ENCODE results near the gene CABP4.

CABP4 gene

DNA sequence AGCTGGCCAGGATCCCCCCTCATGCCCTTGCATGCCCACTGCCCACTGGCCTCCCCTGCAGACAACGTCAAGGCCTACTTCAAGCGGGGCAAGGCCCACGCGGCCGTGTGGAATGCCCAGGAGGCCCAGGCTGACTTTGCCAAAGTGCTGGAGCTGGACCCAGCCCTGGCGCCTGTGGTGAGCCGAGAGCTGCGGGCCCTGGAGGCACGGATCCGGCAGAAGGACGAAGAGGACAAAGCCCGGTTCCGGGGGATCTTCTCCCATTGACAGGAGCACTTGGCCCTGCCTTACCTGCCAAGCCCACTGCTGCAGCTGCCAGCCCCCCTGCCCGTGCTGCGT, 35.5 kb downstream of the CABP4 start:
- Histone ChIP-seq H3K4me2 (ENCODE audit: low read length) (no peak overlapping the region), H3K9ac (ENCODE audit: low read depth, low read length) (no peak overlapping the region), H3K36me3 (ENCODE audit: insufficient read depth, low read length) (peaks cover 37% of the 10 kb centered on the region), H3K4me1 (ENCODE audit: control insufficient read depth, insufficient read depth, low read length) (no peaks in the 10 kb centered on the region), H3K27me3 (ENCODE audit: control insufficient read depth, insufficient read depth, low read length) (no peaks in the 10 kb centered on the region), H3K9me3 (replicated peaks; ENCODE audit: low read length) (no peaks in the 10 kb centered on the region), H3K4me3 (ENCODE audit: low read length) (no peak overlapping the region)

DNA sequence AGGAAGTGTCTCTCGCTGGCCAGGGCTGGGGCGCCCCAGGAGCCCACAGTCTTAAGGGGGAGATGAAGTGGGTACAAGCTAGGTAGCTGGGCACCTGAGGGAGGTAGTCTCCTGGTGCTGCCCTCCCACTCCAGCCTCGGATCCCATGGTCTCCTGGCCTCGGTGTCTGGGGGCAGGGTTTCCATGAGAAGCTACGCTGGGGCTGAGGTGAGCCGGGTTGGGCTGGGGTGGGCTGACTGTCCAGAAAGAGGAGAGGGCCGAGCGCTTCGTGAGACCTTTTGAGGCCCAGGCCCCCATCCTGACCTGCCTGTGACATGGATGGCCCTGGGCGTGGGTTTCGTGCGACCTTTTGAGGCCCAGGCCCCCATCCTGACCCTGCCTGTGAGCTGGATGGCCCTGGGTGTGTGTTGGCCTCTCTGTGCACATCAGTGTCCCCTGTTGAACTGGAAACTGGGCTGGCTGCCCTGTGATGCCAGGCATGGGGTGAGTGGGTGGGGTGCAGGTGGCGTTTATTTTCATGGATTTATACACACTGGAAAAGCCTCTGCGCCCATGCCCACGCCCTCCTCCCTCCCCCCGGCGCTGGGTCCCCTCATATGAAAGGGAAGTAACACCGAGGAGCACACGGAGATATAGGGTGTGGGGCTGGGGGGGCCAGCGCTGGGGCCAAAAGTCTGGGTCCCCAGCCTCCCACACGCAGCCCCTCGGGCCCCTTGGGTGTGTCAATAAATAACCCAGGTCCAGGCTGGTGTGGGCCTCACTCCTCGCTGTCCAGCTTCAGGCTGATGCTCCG, 36.3 kb downstream of the CABP4 start:
- H3K36me3 ChIP-seq (ENCODE audit: insufficient read depth, low read length): peaks cover 38% of the 10 kb centered on the region
- H3K4me2 ChIP-seq (ENCODE audit: low read length): no peak overlapping the region
- H3K9ac ChIP-seq (ENCODE audit: low read depth, low read length): no peak overlapping the region
- H3K27me3 ChIP-seq (ENCODE audit: control insufficient read depth, insufficient read depth, low read length): no peaks in the 10 kb centered on the region
- no peaks in the 10 kb centered on the region for H3K4me1 ChIP-seq (ENCODE audit: control insufficient read depth, insufficient read depth, low read length)
- H3K4me3 ChIP-seq (ENCODE audit: low read length): no peak overlapping the region
- H3K9me3 ChIP-seq (replicated peaks; ENCODE audit: low read length): no peaks in the 10 kb centered on the region

DNA sequence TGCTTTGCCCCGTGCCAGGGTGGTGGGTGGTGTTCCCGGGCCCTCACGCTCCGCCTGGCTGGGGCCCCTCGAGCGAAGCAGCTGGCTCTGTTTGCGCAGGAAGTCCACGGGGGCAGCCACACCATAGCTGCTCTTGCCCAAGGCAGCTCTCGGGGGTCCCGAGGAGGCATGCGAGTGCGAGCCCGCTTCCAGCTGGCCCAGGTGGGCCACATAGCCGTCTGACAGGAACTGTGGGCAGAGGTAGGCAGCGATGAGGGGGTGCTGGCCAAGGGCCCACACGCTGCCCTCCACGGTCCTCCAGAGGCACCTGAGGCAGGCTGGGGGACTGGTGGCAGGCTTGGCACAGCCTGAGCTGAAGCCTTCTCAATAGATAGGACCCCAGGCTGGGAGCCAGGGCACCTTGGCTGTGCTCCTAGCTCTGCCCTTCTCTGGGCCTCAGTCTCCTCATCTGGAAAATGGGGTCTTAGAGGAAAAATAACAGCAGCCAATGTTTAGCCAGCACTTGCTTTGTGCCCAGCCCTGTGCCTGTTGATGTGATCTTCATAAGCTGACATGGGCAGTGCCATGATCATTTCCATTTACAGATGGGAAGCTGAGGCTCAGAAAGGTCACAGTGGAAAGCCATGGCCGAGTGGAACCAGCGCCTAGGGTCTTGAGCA, 37.0 kb downstream of the CABP4 start:
- H3K4me2 ChIP-seq (ENCODE audit: low read length): no peak overlapping the region
- H3K27me3 ChIP-seq (ENCODE audit: control insufficient read depth, insufficient read depth, low read length): no peaks in the 10 kb centered on the region
- peaks cover 38% of the 10 kb centered on the region for H3K36me3 ChIP-seq (ENCODE audit: insufficient read depth, low read length)
- no peak overlapping the region for H3K9ac ChIP-seq (ENCODE audit: low read depth, low read length)
- no peak overlapping the region for H3K4me3 ChIP-seq (ENCODE audit: low read length)
- H3K9me3 ChIP-seq (replicated peaks; ENCODE audit: low read length): no peaks in the 10 kb centered on the region
- H3K4me1 ChIP-seq (ENCODE audit: control insufficient read depth, insufficient read depth, low read length): no peaks in the 10 kb centered on the region

DNA sequence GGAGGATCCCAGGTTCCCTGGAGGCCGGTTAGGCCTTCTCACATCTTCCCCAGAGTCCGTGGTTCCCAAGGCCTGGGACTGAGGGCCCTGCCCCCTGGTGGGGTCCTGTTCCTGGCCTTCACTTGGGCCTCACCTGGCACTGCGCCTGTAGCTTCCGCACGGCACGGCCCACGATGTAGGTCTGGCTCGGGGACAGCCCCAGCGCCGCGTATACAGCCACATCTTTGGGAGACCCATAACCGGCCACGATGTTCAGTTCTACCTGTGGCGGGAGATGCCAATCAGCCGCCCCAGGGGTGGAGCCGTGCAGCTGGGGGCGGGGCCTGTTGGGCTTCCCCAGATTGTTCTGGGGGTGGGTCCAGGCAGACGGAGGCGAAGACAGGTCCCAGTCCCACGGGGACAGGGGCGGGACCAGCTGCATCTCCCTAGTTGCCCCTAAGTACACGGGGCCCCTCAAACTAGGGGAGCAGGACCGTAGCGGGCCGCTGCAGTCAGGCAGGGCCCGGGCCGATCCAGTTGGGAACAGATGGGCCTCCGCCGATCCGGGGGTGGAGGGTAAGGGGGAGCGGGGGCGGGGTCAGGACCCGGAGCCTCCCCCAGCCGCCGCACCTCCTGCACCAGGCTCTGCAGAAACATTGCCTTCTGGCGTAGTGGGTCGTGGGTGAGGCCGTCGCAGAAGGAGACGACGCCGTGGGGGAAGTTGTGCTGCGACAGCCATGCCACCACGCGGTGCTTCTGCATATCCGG, 37.8 kb downstream of the CABP4 start:
- H3K4me3 ChIP-seq (ENCODE audit: low read length): no peak overlapping the region
- no peaks in the 10 kb centered on the region for H3K9me3 ChIP-seq (replicated peaks; ENCODE audit: low read length)
- no peak overlapping the region for H3K9ac ChIP-seq (ENCODE audit: low read depth, low read length)
- no peaks in the 10 kb centered on the region for H3K27me3 ChIP-seq (ENCODE audit: control insufficient read depth, insufficient read depth, low read length)
- H3K4me2 ChIP-seq (ENCODE audit: low read length): no peak overlapping the region
- peaks cover 33% of the 10 kb centered on the region for H3K36me3 ChIP-seq (ENCODE audit: insufficient read depth, low read length)
- H3K4me1 ChIP-seq (ENCODE audit: control insufficient read depth, insufficient read depth, low read length): no peaks in the 10 kb centered on the region

DNA sequence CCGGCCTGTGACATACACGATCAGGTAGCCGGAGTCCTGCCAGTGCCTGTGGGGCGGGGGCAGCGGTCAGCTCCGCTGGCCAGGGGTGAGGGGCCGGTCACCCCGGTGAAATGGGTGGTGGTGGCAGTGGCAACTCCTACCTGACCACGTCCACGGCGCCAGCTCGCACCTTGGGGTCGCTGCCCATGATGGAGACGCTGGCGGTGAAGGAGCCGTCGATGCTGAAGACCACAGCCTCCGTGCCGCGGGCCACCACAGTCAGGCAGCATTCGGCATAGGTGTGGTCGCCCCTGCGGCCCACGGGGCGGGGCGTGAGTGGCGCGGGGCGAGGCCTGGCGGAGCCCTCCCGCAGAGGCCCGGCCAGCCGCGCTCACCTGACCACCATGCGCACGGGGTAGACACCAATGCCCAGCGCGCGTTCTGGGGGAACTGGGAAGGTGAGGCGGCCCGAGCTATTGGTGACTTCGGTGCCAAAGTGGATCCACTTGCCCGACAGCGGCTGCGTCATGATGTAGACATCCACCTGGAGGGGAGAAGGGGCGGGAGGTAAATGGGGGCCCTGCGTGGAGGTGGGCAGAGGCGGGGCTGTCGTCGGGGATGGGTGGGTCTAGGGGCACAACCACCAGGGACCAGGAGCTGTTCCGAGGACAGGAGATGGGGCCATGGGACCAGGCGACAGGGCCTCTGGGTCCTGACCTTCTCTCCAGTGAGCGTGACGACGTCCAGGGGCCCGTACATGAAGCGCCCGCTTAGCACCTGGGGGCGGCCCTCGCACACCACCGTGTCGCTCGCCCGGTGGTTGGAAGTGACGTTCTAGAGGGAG, 38.6 kb downstream of the CABP4 start:
- H3K4me3 ChIP-seq (ENCODE audit: low read length): no peak overlapping the region
- no peaks in the 10 kb centered on the region for H3K9me3 ChIP-seq (replicated peaks; ENCODE audit: low read length)
- H3K4me1 ChIP-seq (ENCODE audit: control insufficient read depth, insufficient read depth, low read length): no peaks in the 10 kb centered on the region
- peaks cover 29% of the 10 kb centered on the region for H3K36me3 ChIP-seq (ENCODE audit: insufficient read depth, low read length)
- H3K4me2 ChIP-seq (ENCODE audit: low read length): no peak overlapping the region
- H3K27me3 ChIP-seq (ENCODE audit: control insufficient read depth, insufficient read depth, low read length): no peaks in the 10 kb centered on the region
- H3K9ac ChIP-seq (ENCODE audit: low read depth, low read length): no peak overlapping the region

DNA sequence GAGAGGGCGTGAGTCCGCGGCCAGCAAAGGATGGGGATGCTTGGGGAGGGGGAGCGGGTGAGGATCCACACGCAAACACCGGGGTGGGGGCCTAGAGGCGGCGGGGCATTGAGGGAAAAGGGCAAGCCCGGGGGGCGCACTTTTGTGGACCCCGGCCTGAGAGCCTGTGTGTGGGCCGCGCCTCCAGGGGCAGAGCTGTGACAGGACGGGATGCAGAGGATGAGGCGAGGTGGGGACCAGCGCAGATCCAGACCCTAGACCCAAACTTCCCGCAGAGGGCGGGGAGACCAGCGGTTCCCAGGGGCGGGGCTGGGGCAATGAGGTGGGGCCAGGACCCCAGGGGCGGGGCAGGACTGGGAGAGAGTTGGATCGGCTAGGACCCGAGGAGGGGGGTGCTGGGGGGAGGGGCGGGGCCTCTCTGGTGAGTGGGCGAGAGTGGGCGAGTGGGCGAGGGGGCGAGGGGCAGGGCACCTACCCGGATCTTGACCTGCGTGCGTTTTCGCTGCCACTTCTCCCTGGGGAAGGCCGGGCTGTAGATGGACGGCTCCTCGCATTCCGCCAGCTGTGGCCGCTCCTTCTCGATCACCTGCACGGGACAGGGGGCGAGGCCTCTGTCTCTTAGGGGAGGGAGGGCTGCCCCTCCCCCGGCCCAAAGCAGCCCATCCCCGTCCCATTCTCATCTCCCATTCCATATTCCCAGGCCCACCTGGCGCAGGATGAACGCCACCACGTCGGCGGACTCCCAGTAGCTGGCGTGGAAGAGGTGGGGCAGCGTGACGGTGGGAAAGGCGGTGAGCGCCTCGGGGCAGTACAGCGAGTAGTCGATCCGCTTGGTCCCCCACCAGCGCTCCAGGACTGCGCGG, 39.4 kb downstream of the CABP4 start:
- H3K9ac ChIP-seq (ENCODE audit: low read depth, low read length): no peak overlapping the region
- H3K36me3 ChIP-seq (ENCODE audit: insufficient read depth, low read length): peaks cover 27% of the 10 kb centered on the region

DNA sequence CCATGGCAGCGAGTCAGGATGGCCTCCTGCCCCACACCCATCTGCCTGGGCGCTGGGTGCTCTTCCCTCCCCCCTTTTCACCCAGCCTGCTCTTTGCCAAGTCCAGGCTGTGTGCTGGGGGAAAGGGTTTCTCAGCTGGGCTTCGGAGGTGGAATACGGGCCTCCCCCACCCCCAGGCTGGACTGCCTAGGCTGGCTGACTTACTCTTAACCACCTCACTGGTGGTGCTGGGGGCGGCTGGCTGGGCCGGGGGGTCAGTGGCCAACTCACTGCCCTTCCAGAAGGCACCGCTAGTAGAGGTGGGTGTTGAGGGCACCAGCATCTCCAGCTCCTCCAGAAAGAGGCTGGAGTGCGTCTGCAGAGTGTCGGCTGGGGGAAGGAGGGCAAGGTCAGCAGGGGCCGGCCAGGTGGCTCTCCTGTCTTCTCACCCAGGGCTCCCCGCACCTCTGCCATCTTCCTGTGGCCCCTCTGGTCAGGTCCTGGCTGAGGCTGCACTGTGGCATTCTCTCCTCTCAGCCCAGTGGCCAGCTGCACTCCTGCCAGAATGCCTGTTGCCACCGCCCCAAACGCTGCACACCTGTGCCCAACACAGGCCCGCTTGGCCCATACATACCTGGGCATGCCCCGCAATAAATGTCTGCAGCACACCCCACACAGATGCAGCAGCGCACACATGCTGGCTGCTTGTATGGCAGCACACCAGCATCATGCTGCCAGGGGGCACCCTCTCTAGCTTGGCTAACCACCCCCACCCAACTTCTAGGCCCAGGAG, 40.3 kb downstream of the CABP4 start:
- no peaks in the 10 kb centered on the region for H3K4me1 ChIP-seq (ENCODE audit: control insufficient read depth, insufficient read depth, low read length)
- H3K9ac ChIP-seq (ENCODE audit: low read depth, low read length): no peak overlapping the region
- no peaks in the 10 kb centered on the region for H3K27me3 ChIP-seq (ENCODE audit: control insufficient read depth, insufficient read depth, low read length)
- H3K36me3 ChIP-seq (ENCODE audit: insufficient read depth, low read length): peaks cover 21% of the 10 kb centered on the region
- no peak overlapping the region for H3K4me2 ChIP-seq (ENCODE audit: low read length)
- no peaks in the 10 kb centered on the region for H3K9me3 ChIP-seq (replicated peaks; ENCODE audit: low read length)
- no peak overlapping the region for H3K4me3 ChIP-seq (ENCODE audit: low read length)

More for the DNA sequence above, 39.4 kb downstream of the CABP4 start:
- Histone ChIP-seq H3K4me2 (ENCODE audit: low read length) (no peak overlapping the region), H3K4me3 (ENCODE audit: low read length) (no peak overlapping the region), H3K9me3 (replicated peaks; ENCODE audit: low read length) (no peaks in the 10 kb centered on the region), H3K4me1 (ENCODE audit: control insufficient read depth, insufficient read depth, low read length) (no peaks in the 10 kb centered on the region), H3K27me3 (ENCODE audit: control insufficient read depth, insufficient read depth, low read length) (no peaks in the 10 kb centered on the region)

DNA sequence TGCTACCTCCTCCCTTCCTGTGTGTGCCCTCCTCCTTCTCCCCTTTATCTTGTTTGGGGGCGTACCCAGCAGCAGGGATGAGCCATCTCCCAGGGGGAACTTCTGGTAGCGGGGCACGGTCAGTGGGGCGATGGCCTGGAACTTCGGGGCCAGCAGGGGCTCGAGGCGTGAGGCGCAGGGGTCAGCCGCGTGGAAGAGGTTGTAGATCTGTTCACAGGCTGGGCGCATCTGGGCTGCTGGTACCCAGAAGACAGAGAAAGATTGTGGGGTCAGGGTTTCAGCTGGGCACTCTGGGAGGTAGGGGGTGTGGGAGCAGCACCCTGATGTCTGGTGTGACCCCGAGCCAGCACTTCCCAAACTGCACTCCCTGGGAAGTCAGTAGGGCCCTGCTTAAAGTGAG, 41.0 kb downstream of the CABP4 start:
- H3K9ac ChIP-seq (ENCODE audit: low read depth, low read length): no peak overlapping the region

DNA sequence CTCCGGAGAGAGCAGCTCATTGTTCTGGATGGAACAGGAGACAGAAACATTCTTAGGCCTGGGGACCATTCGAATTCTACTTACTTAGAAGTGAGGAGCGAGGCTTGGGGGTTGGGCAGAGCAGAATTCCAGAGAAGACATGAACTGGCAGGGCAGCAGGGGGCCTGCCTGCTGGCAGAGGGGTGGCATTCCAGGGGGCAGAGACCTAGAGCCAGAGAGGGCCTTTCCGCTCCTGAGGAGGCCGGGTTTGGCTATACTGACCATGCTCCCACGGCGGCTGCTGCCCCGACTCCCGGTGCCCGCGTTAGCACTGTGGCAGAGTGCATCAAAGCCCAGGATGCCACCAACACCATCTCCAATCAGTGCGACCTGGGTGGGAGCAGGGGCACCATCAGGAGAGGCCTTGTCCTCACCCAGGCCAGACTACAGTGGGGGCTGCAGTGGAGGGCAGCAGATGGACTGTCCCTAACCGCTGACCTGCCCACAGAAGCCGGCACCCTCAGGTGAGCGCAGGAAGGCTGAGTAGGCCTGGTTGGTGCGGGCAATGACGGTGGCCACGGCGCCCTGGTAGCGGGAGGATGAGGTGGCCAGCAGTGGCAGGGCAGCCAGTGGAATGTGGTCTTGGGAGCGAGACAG, 42.6 kb downstream of the CABP4 start:
- H3K36me3 ChIP-seq (ENCODE audit: insufficient read depth, low read length): peaks cover 15% of the 10 kb centered on the region
- H3K27me3 ChIP-seq (ENCODE audit: control insufficient read depth, insufficient read depth, low read length): no peaks in the 10 kb centered on the region
- H3K4me1 ChIP-seq (ENCODE audit: control insufficient read depth, insufficient read depth, low read length): no peaks in the 10 kb centered on the region
- no peak overlapping the region for H3K9ac ChIP-seq (ENCODE audit: low read depth, low read length)
- no peak overlapping the region for H3K4me3 ChIP-seq (ENCODE audit: low read length)
- H3K4me2 ChIP-seq (ENCODE audit: low read length): no peak overlapping the region
- no peaks in the 10 kb centered on the region for H3K9me3 ChIP-seq (replicated peaks; ENCODE audit: low read length)

More for the DNA sequence above, 41.0 kb downstream of the CABP4 start:
- no peak overlapping the region for H3K4me2 ChIP-seq (ENCODE audit: low read length)
- H3K4me1 ChIP-seq (ENCODE audit: control insufficient read depth, insufficient read depth, low read length): no peaks in the 10 kb centered on the region
- H3K9me3 ChIP-seq (replicated peaks; ENCODE audit: low read length): no peaks in the 10 kb centered on the region
- H3K36me3 ChIP-seq (ENCODE audit: insufficient read depth, low read length): peaks cover 17% of the 10 kb centered on the region
- no peaks in the 10 kb centered on the region for H3K27me3 ChIP-seq (ENCODE audit: control insufficient read depth, insufficient read depth, low read length)
- H3K4me3 ChIP-seq (ENCODE audit: low read length): no peak overlapping the region

DNA sequence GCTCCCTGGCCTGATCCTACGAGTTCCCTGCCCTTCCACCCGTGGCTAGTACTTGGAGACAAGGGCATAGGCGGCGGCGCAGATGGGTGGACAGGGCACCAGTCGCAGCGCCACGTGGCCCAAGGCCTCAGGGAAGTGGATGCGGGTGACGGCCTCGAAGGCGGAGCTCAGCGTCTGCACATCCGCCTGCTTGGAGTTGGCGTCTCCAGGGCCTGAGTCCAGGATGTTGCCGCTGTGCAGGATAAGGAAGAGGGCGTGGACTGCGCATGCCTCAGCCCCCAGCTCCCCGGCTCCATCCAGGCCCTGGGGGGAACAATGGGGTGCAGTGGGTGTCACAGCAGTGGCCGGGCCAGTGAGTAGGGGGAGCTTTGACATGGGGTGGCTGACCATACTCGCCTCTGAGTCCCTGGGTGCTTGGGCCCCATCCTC, 43.4 kb downstream of the CABP4 start:
- Histone ChIP-seq H3K4me1 (ENCODE audit: control insufficient read depth, insufficient read depth, low read length) (peaks cover 1% of the 10 kb centered on the region), H3K4me3 (ENCODE audit: low read length) (no peak overlapping the region), H3K27me3 (ENCODE audit: control insufficient read depth, insufficient read depth, low read length) (no peaks in the 10 kb centered on the region), H3K9me3 (replicated peaks; ENCODE audit: low read length) (no peaks in the 10 kb centered on the region), H3K9ac (ENCODE audit: low read depth, low read length) (no peak overlapping the region), H3K36me3 (ENCODE audit: insufficient read depth, low read length) (peaks cover 13% of the 10 kb centered on the region), H3K4me2 (ENCODE audit: low read length) (no peak overlapping the region)
